Thymus (tissue), 11 donors: ENCODE measurements around the gene SPIB. TPM values are rescaled to one million over a fixed set of nuclear protein-coding genes. Genes with fewer than 3 reads are reported as not detected.
A peak's percentile ranks its signal among the peaks of the same experiment; 100 is the strongest.

Source experiments
- DNase-seq, 9 donors: peaks; one replicate each; pipeline ENCODE4 v3.0.0-alpha.2; 2013; ENCODE audit warnings: low spot score in 9 of 9, low read depth in 6 of 9, missing footprints in 1 of 9
- H3K27ac ChIP-seq, 2 donors: one replicate each; pipeline ENCODE4 v1.5.1; 2013; ENCODE audit warnings: control low read depth in 1 of 2, low read depth in 1 of 2, low read length in 1 of 2, mild to moderate bottlenecking in 1 of 2, moderate library complexity in 1 of 2
- H3K27me3 ChIP-seq, 2 donors: one replicate each; pipeline ENCODE4 v1.5.1; 2013; ENCODE audit warnings: low read length in 1 of 2; ENCODE audit not compliant: control insufficient read depth in 2 of 2, insufficient read depth in 1 of 2
- H3K36me3 ChIP-seq, 2 donors: one replicate each; pipeline ENCODE4 v1.5.1; 2013; ENCODE audit warnings: low read length in 1 of 2, mild to moderate bottlenecking in 1 of 2, moderate library complexity in 1 of 2; ENCODE audit not compliant: control insufficient read depth in 2 of 2, insufficient read depth in 2 of 2
- H3K4me1 ChIP-seq, 2 donors: one replicate each; pipeline ENCODE4 v1.5.1; 2013; ENCODE audit warnings: low read length in 2 of 2; ENCODE audit not compliant: control insufficient read depth in 2 of 2, insufficient read depth in 2 of 2
- H3K4me3 ChIP-seq, 2 donors: one replicate each; pipeline ENCODE4 v1.5.1; 2013; ENCODE audit warnings: low read length in 2 of 2, control low read depth in 1 of 2, mild to moderate bottlenecking in 1 of 2
- H3K9me3 ChIP-seq, 2 donors: one replicate each; pipeline ENCODE4 v1.5.1; 2013; ENCODE audit warnings: low read length in 1 of 2, mild to moderate bottlenecking in 1 of 2; ENCODE audit not compliant: control insufficient read depth in 2 of 2, insufficient read depth in 1 of 2
- WGBS: extraction: QIAGEN DNeasy Blood & Tissue Kit; methylation state at CpG from one replicate; pipeline ENCODE4 v1.1.7; 2013; 5-methylcytosine and 5-hydroxymethylcytosine counted together
- polyA plus RNA-seq: library from polyadenylated mRNA; stranded (reverse); fragments of 200-250 nt; gene quantifications from one replicate; pipeline ENCODE4 v1.2.3, GENCODE V29; 2013
- total RNA-seq: library from RNA; stranded (reverse); fragments of 120-200 nt; gene quantifications from one replicate; pipeline ENCODE4 v1.2.4, GENCODE V29; 2013
- donor health status: healthy.

The SPIB gene
- total and polyA plus RNA-seq, 2 donors, result 8.1 to 14.8 TPM

DNA sequence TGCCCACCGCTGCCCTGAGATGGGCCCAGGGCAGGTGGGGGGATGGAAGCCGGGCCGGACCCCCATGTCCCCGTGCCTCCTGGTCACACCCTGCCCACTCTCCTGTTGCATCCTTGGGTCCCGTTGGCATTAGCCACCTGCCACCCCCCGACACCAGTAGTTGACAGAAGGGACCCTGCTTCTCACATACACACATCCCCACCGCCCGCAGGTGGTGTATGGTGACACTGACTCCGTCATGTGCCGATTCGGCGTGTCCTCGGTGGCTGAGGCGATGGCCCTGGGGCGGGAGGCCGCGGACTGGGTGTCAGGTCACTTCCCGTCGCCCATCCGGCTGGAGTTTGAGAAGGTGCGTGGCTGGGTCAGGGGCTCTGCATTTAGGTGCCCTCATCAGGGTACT, 5.2 kb upstream of the SPIB start:
- peaks cover 0 to 11% of the 10 kb centered on the region in 2 donors for H3K4me1 ChIP-seq
- no peak overlapping the region for H3K27ac ChIP-seq
- H3K4me3 ChIP-seq, result no peak overlapping the region
- H3K9me3 ChIP-seq, result peaks cover 0 to 4% of the 10 kb centered on the region in 2 donors
- peaks cover 9 to 31% of the 10 kb centered on the region in 2 donors for H3K36me3 ChIP-seq
- H3K27me3 ChIP-seq, result peaks cover 4 to 8% of the 10 kb centered on the region in 2 donors
- DNase-seq, result no peak
- WGBS, result 97% methylated on average over 21 of the region's 21 CpGs

DNA sequence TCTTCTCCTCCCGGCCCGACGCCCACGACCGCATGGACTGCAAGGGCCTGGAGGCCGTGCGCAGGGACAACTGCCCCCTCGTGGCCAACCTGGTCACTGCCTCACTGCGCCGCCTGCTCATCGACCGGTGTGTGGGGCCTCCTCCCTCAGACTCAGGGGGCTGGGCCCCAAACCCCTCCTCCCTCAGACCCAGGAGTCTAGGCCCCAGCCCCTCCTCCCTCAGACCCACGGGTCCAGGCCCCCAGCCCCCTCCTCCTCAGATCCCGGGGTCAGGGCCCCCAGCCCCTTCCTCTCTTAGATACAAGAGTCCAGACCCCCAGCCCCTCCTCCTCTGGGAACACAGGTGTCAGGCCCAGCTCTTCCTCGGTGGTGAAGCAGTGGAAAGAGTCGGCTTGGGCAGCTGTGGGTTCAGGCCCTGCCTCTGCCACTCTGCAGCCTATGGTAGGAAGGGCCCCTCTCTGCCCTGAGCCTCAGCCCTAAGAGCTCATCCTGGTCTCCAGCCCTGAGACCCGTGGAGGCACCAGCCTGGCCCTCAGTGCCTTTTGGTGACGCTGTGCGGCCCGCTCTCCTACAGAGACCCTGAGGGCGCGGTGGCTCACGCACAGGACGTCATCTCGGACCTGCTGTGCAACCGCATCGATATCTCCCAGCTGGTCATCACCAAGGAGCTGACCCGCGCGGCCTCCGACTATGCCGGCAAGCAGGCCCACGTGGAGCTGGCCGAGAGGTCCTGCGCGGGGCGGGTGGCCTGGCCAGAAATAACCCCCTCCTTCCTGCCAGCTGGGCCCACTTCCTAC, 3.7 kb upstream of the SPIB start:
- H3K27ac ChIP-seq, result peak overlapping the region; percentile 0 to 68
- no peak overlapping the region for H3K4me3 ChIP-seq
- peaks cover 9 to 23% of the 10 kb centered on the region in 2 donors for H3K27me3 ChIP-seq
- H3K36me3 ChIP-seq, result peaks cover 0 to 17% of the 10 kb centered on the region in 2 donors
- H3K9me3 ChIP-seq, result peaks cover 0 to 4% of the 10 kb centered on the region in 2 donors
- H3K4me1 ChIP-seq, result peaks cover 0 to 15% of the 10 kb centered on the region in 2 donors
- WGBS, result 59% methylated on average over 37 of the region's 37 CpGs
- peak in 8 of 9 donors; percentile 33 to 71 (median 45) for DNase-seq

DNA sequence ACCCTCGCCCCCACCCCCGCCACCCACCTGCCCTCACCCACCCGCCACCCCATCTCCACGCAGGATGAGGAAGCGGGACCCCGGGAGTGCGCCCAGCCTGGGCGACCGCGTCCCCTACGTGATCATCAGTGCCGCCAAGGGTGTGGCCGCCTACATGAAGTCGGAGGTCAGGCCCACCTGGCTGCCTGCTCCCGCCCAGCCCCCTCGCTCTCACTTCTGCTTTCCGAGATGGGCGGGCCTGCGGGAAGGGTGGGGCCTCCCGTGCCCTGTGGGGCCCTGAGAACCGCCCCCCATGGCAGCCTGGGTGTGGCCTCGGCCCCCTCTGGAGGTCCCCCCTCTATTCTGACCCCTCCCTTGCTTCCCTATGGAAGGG, 3.1 kb upstream of the SPIB start:
- Histone ChIP-seq H3K9me3 (peaks cover 0 to 4% of the 10 kb centered on the region in 2 donors), H3K27ac (peak overlapping the region in 1 of 2 donors; percentile 0), H3K36me3 (peaks cover 0 to 11% of the 10 kb centered on the region in 2 donors), H3K4me3 (no peak overlapping the region), H3K27me3 (peaks cover 9 to 27% of the 10 kb centered on the region in 2 donors), H3K4me1 (peaks cover 0 to 15% of the 10 kb centered on the region in 2 donors)
- WGBS, result 51% methylated on average over 22 of the region's 22 CpGs
- DNase-seq, result peak in 1 of 9 donors; percentile 35

DNA sequence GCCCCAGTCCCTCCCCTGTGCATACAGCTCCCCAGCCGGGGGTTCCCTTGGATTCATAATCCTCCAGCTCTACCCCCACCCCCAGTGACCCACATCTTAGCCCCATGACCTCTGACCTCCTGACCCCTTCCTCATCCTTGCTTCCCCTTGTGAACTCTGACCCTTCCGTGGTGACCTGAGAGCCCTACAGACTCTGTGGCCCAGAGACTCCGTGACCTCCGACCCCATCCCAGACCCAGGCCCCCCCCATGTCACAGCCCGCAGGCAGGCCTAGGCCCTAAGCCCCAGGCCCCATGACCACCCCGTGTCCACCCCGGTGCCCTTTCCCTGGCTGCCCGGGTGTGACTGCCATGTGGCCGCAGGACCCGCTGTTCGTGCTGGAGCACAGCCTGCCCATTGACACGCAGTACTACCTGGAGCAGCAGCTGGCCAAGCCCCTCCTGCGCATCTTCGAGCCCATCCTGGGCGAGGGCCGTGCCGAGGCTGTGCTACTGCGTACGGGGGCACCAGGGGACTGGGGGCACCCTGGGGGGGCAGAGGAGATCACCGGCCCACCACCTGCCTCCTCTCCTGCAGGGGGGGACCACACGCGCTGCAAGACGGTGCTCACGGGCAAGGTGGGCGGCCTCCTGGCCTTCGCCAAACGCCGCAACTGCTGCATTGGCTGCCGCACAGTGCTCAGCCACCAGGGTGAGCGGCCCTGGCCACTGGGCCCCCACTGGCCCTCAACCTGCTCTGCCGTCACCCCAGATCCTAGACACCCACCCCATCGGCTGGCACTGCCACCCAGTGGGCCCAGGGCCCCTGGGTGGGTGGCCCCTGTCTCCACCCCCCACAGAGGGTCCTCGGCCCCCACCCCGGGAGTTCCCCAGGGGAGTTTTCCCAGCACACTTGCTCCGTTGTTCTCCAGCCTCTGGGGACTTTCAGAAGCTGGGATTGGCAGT, 2.4 kb upstream of the SPIB start:
- Histone ChIP-seq H3K4me3 (no peak overlapping the region), H3K27ac (no peak overlapping the region), H3K9me3 (peaks cover 1 to 4% of the 10 kb centered on the region in 2 donors), H3K4me1 (peaks cover 0 to 15% of the 10 kb centered on the region in 2 donors), H3K36me3 (peaks cover 0 to 6% of the 10 kb centered on the region in 2 donors), H3K27me3 (peaks cover 9 to 30% of the 10 kb centered on the region in 2 donors)
- no peak for DNase-seq
- WGBS, result 93% methylated on average over 35 of the region's 35 CpGs

DNA sequence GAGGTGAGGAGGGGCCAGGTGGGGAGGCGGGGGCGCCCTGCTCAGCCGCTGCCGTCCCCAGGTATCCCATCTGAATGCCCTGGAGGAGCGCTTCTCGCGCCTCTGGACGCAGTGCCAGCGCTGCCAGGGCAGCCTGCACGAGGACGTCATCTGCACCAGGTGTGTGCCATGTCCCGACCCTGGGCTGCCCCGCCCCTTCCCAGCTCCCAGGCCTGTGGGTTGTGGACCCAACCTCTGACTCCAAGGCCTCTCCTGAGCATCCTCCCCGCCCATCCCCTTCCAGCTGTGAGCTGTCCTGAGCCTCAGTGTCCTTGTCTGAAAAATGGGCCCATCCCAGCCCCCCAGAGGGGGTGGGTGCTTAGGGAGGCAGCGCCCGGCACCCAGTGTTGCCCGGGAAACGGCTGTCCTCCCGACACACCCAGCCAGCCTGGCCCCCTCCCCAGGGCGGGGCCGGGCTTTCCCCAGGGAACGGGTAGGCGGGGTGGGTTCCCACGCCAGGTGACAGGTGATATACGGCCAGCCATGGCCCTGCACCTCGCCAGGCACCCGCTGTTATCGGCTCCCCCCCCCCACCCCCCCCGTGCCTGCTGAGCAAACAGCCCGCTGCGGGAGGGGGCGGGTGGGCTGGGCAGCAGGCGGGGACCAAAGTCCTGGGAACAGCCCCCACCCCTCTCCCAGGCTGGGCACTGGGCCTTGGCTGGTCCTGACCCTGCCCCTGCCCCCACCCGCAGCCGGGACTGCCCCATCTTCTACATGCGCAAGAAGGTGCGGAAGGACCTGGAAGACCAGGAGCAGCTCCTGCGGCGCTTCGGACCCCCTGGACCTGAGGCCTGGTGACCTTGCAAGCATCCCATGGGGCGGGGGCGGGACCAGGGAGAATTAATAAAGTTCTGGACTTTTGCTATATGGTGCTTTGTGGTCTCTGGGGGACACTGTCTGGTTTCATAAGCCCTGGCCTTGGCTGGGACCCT, 1.3 kb upstream of the SPIB start:
- 93% methylated on average over 42 of the region's 42 CpGs for WGBS
- Histone ChIP-seq H3K27me3 (peaks cover 9 to 30% of the 10 kb centered on the region in 2 donors), H3K27ac (no peak overlapping the region), H3K4me1 (peaks cover 0 to 15% of the 10 kb centered on the region in 2 donors), H3K4me3 (no peak overlapping the region), H3K9me3 (peaks cover 1 to 4% of the 10 kb centered on the region in 2 donors), H3K36me3 (peaks cover 0 to 6% of the 10 kb centered on the region in 2 donors)
- DNase-seq, result no peak

GRCh38 chr19:50419022-50419579, 363 bp downstream of the SPIB start:
- Histone ChIP-seq H3K27ac (no peak overlapping the region), H3K36me3 (peaks cover 0 to 6% of the 10 kb centered on the region in 2 donors), H3K9me3 (peaks cover 0 to 1% of the 10 kb centered on the region in 2 donors), H3K27me3 (peaks cover 9 to 30% of the 10 kb centered on the region in 2 donors), H3K4me1 (peaks cover 0 to 15% of the 10 kb centered on the region in 2 donors), H3K4me3 (peak overlapping the region in 1 of 2 donors; percentile 19)
- no peak for DNase-seq
- 18% methylated on average over 14 of the region's 14 CpGs for WGBS

GRCh38 chr19:50419580-50420035, 870 bp downstream of the SPIB start:
- peaks cover 0 to 15% of the 10 kb centered on the region in 2 donors for H3K4me1 ChIP-seq
- peaks cover 0 to 6% of the 10 kb centered on the region in 2 donors for H3K36me3 ChIP-seq
- H3K4me3 ChIP-seq, result peak overlapping the region in 1 of 2 donors; percentile 19
- no peak for DNase-seq
- peaks cover 9 to 30% of the 10 kb centered on the region in 2 donors for H3K27me3 ChIP-seq
- H3K27ac ChIP-seq, result no peak overlapping the region
- peaks cover 0 to 1% of the 10 kb centered on the region in 2 donors for H3K9me3 ChIP-seq
- 15% methylated on average over 8 of the region's 8 CpGs for WGBS

DNA sequence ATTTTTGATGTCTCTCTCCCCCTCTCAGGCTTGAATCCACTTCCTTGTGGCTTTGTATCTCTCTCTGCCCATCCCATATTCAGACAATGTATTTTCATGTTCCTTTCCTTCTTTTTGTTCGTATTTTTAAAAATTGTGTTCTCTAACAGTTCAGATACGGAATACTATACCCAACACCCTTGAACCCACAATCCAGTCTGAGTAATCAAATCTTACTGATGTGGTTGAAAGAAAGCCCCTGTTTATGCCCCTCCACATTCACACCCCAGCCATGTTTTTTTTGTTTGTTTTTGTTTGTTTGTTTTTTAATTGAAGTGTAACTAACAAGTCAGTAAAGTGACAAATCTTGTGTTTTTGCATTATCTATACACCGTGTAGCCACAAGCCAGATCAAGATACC, 1.4 kb downstream of the SPIB start:
- WGBS, result 54% methylated on average over 3 of the region's 3 CpGs
- Histone ChIP-seq H3K36me3 (peaks cover 0 to 6% of the 10 kb centered on the region in 2 donors), H3K9me3 (peaks cover 0 to 1% of the 10 kb centered on the region in 2 donors), H3K27me3 (peaks cover 9 to 30% of the 10 kb centered on the region in 2 donors), H3K4me1 (peaks cover 0 to 12% of the 10 kb centered on the region in 2 donors), H3K27ac (no peak overlapping the region), H3K4me3 (peak overlapping the region in 1 of 2 donors; percentile 19)
- DNase-seq, result no peak
